Psoas muscle (tissue), 8 donors: ENCODE results near the gene KNL1. TPM values are rescaled to one million over a fixed set of nuclear protein-coding genes. Genes with fewer than 3 reads are reported as not detected.
A peak's percentile ranks its signal among the peaks of the same experiment; 100 is the strongest.

Experiments used
- ATAC-seq, 4 donors: fragments of 200-7000 bp; cut with Tn5 transposase; one replicate each; pipeline ENCODE4 v1.9.1; 2020; ENCODE audit warnings: moderate library complexity in 3 of 4, mild to moderate bottlenecking in 2 of 4
- DNase-seq, 2 donors: peaks; one replicate each; pipeline ENCODE4 v3.0.0-alpha.2; 2020
- H3K27ac ChIP-seq: fragments of 200-600 bp; one replicate; pipeline ENCODE4 v1.8.0; 2022
- H3K27me3 ChIP-seq, 3 donors: fragments of 200-600 bp in 1 of 3; one replicate each; pipeline versions ENCODE4 v1.6.1 to v1.8.0; 2013 to 2022; ENCODE audit warnings: low read length in 2 of 3, mild to moderate bottlenecking in 2 of 3, moderate library complexity in 1 of 3; ENCODE audit not compliant: insufficient read depth in 3 of 3
- H3K36me3 ChIP-seq, 2 donors: fragments of 200-600 bp in 1 of 2; one replicate each; pipeline versions ENCODE4 v1.6.1 to v1.8.0; 2013 to 2022; ENCODE audit warnings: low read depth in 1 of 2, mild to moderate bottlenecking in 1 of 2, moderate library complexity in 1 of 2; ENCODE audit not compliant: insufficient read depth in 1 of 2
- H3K4me1 ChIP-seq: fragments of 200-600 bp; one replicate; pipeline ENCODE4 v1.8.0; 2022
- H3K4me3 ChIP-seq: fragments of 200-600 bp; one replicate; pipeline ENCODE4 v1.8.0; 2022; ENCODE audit warnings: mild to moderate bottlenecking
- H3K9me3 ChIP-seq: fragments of 200-600 bp; one replicate; pipeline ENCODE4 v1.8.0; 2022
- CTCF ChIP-seq: fragments of 200-600 bp; IDR thresholded peaks from one replicate; pipeline ENCODE4 v1.8.0; 2022; ENCODE audit warnings: antibody characterized with exemption
- WGBS, 3 donors: extraction: QIAGEN DNeasy Blood & Tissue Kit; methylation state at CpG; one replicate each; pipeline versions ENCODE4 v1.1.6 to v1.1.7; 2013; 5-methylcytosine and 5-hydroxymethylcytosine counted together
- intact Hi-C, 2 donors: fragments of 100-400 bp; cut with DNase I; formaldehyde crosslinking; loops; one replicate each; pipeline versions ENCODE4 v1.11.0 to v1.14.2; 2022
- polyA plus RNA-seq, 3 donors: library from polyadenylated mRNA; stranded (reverse); fragments of 200-250 nt; gene quantifications; one replicate each; pipeline ENCODE4 v1.2.3, GENCODE V29; 2013
- total RNA-seq, 4 donors: library from RNA; stranded (reverse); fragmentation: NEBNext Ultra II Directional in 2 of 4; extraction: Animal tissue kit (Norgen Biotek cat#: 25700) in 2 of 4; gene quantifications; one replicate each; pipeline versions ENCODE4 v1.2.1 to v1.2.4, GENCODE V29; 2021 to 2023
- donor health status: healthy with polysubstance abuse.
- donor health status: DM: no; HTN: no; CAD: no; lungs with moderate emphysema.
- donor health status: Bipolar disorder and iron deficiency.
- donor health status: healthy.
- donor health status: DM: yes; HTN: yes; CAD: no.
- donor health status: DM: no; HTN: no; CAD: no.
- donor health status: DM: no; HTN: no; CAD: no.
- donor health status: DM: yes; HTN: yes; CAD: no.

The KNL1 gene
- total and polyA plus RNA-seq, 7 donors = 0.03 to 0.50 (median 0.18) TPM; not detected in 2

- Histone ChIP-seq H3K27ac (no peak overlapping the region), H3K9me3 (no peaks in the 10 kb centered on the region), H3K36me3 (no peaks in the 10 kb centered on the region), H3K27me3 (no peaks in the 10 kb centered on the region), H3K4me1 (peaks cover 6% of the 10 kb centered on the region), H3K4me3 (no peak overlapping the region)
- no peak for TF ChIP-seq CTCF
- ATAC-seq (no peak), DNase-seq (no peak)
- intact Hi-C loops = no loop called here
These were observed 90.3 kb downstream of the KNL1 start for GRCh38 chr15:40684381-40684780.

- no peak for ATAC-seq
- Histone ChIP-seq H3K27me3 (no peaks in the 10 kb centered on the region), H3K27ac (no peak overlapping the region), H3K36me3 (peaks cover 0 to 8% of the 10 kb centered on the region in 2 donors), H3K4me1 (peaks cover 6% of the 10 kb centered on the region), H3K9me3 (no peaks in the 10 kb centered on the region), H3K4me3 (no peak overlapping the region)
- intact Hi-C loops = no loop called here
- no peak for DNase-seq
- no peak for TF ChIP-seq CTCF
- 64 to 83% (median 76%) methylated on average over 2 of the region's 2 CpGs for whole genome bisulfite sequencing, 3 donors
These were observed 91.3 kb downstream of the KNL1 start for GRCh38 chr15:40685376-40685775.

- Histone ChIP-seq H3K9me3 (no peaks in the 10 kb centered on the region), H3K27ac (peak overlapping the region; percentile 63), H3K4me3 (no peak overlapping the region), H3K4me1 (peaks cover 15% of the 10 kb centered on the region), H3K27me3 (no peaks in the 10 kb centered on the region), H3K36me3 (peaks cover 0 to 31% of the 10 kb centered on the region in 2 donors)
- DNase-seq (no peak), ATAC-seq (peak in 3 of 4 donors; percentile 60 to 78 (median 73))
- intact Hi-C loops = no loop called here
- TF ChIP-seq CTCF = no peak
- 58 to 62% (median 59%) methylated on average over 9 of the region's 9 CpGs for WGBS, 3 donors
These were observed 95.1 kb downstream of the KNL1 start for GRCh38 chr15:40688932-40689799.

- TF ChIP-seq CTCF = no peak
- H3K4me1 ChIP-seq = peaks cover 21% of the 10 kb centered on the region
- peaks cover 0 to 31% of the 10 kb centered on the region in 2 donors for H3K36me3 ChIP-seq
- H3K9me3 ChIP-seq = no peaks in the 10 kb centered on the region
- 93 to 97% (median 93%) methylated on average over 4 of the region's 4 CpGs for WGBS, 3 donors
- ATAC-seq (no peak), DNase-seq (no peak)
- no peak overlapping the region for H3K27ac ChIP-seq
- no peaks in the 10 kb centered on the region for H3K27me3 ChIP-seq
- no peak overlapping the region for H3K4me3 ChIP-seq
- intact Hi-C loops = loop anchor here in 1 of 2 donors (10.0 kb wide), 1 partner anchor 167 kb away; no protein-coding TSS in a partner anchor
These were observed 97.7 kb downstream of the KNL1 start for GRCh38 chr15:40691737-40692136.
